AG10803 (cell line): ENCODE data around the gene TRMT6.

Experiments used
- DNase-seq: peaks from one replicate; pipeline ENCODE4 v3.0.0; 2010; ENCODE audit warnings: low read depth
- H3K4me3 ChIP-seq: 2 replicates; pipeline ENCODE4 v1.5.1; 2011; ENCODE audit warnings: mild to moderate bottlenecking, low read length, control low read depth
- TF ChIP-seq, protein P1 (sequence below): conservative IDR thresholded peaks from 2 replicates; pipeline ENCODE4 v1.5.1; 2011; ENCODE audit warnings: mild to moderate bottlenecking, low read length, control low read depth, inconsistent platforms

Gene TRMT6

DNA sequence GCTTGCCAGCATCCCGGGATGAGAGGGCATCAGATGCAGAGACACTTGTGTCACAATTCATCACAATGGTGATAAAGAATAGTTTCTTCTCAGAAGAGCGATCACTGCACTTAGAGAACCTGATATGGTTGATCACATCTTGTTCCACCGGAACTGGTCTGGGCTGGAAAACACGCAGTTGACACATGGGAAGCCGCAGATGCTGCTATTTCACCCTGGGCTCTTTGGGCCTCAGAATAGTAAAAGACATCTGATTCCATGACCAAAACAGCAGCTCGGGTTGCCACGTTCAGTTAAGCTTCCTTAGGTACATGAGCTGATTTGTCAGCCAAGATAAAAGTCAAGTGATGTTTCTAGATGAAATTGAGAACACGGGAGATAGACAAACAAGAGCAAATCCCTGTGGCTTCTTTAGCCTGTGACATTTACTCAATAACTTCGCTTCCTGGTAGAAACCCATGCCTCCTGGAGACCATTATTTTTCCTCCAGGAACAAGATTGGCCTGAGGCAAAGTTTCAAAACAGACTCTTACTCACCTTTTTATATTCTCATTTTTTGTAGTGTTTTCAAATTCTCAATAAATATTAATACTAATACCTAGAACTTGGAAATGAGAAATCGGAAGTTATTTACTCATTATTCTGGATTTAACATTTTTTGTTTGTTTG is 59.4 kb downstream of the TRMT6 start:
- DNase-seq, result no peak
- no peak overlapping the region for H3K4me3 ChIP-seq
- TF ChIP-seq, protein P1, sequence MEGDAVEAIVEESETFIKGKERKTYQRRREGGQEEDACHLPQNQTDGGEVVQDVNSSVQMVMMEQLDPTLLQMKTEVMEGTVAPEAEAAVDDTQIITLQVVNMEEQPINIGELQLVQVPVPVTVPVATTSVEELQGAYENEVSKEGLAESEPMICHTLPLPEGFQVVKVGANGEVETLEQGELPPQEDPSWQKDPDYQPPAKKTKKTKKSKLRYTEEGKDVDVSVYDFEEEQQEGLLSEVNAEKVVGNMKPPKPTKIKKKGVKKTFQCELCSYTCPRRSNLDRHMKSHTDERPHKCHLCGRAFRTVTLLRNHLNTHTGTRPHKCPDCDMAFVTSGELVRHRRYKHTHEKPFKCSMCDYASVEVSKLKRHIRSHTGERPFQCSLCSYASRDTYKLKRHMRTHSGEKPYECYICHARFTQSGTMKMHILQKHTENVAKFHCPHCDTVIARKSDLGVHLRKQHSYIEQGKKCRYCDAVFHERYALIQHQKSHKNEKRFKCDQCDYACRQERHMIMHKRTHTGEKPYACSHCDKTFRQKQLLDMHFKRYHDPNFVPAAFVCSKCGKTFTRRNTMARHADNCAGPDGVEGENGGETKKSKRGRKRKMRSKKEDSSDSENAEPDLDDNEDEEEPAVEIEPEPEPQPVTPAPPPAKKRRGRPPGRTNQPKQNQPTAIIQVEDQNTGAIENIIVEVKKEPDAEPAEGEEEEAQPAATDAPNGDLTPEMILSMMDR, result no peak

DNA sequence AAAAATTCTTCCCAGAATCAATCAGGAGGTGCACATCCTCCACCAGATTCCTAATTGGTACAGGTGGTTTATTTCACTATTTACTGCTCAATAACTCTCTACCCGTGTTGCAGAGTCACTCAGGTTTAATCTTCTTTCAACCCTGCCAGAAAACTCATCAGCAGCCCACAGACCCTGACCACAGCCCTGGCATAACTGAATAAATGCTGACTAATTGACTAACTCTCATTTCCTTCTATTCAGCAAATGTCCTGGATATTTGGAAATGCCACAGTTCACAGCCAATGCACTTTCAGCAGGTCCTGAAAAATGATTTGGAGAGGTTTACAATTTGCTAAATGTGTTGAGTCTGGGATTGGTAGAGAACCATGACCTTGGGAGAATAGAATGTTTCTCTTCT is 62.3 kb downstream of the TRMT6 start:
- TF ChIP-seq, protein P1, result no peak
- DNase-seq, result no peak

DNA sequence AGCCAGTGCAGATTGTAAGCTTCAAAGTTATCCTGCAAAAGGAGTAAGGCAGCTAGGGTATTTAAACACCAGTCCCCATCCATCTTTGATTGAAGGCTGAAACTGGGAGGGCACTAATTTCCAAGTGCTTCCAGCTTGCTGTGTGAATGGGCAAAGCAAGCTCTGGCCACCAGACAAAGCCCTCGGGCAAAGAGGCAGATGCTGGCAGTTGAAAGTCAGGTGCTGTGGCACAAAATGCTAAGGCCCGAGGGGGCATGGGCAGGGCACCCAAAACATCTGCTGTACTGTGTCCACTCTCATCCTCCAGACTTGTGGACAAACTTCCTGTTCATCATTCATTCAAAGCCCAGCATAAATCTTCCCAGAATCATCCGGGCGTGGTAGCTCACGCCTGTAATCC is 62.9 kb downstream of the TRMT6 start:
- TF ChIP-seq, protein P1, result no peak
- no peak for DNase-seq
- H3K4me3 ChIP-seq, result no peak overlapping the region

More for the DNA sequence above, 62.3 kb downstream of the TRMT6 start:
- H3K4me3 ChIP-seq, result no peak overlapping the region
